GM18861 (cell line): ENCODE measurements around the gene MRE11.

ENCODE experiments used
- ATAC-seq: cut with Tn5 transposase; IDR thresholded peaks from one replicate; pipeline ENCODE4 v1.9.1; 2021; ENCODE audit not compliant: unreplicated experiment

Gene MRE11

DNA sequence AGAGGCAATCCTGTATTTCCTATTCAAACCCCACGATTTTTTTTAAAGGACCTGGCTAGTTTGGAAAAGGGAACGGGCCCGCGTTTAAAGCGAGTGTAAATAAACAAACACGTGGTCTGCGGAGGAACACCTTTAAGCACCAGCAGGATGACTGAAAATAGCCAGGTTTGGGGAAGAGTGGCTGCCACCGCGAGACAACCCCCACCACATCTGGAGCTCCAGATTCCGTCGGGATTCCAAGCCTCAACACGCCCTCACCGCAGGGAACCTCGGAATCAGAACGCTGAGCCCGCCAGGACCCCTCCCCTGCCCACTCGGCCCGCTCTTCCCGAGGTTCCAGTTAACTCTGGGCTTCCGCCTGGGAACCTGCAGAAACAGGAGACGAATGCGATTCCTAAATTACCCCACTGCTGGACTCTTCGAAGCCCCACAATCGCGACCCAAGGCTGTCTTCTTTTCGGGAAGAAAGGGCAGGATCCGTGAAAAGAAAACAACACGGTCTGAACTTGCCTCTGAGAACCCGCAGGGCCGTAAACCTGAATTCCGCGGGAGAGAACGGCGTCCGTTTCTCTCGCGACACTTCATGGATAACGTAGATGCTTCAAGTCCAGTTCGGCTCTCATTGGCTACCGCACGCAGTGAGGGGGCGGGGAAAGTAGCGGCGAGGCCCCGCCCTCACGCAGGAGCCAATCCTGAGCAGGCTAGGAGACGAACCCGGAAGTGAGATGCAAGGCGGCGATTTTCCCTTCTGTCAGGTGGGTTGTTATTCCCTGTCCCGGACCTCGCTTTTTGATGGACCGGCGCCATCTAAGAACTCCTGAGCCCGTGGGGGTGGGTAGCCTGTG lies at the start of gene MRE11, which contains the start of gene ANKRD49:
Gene MRE11, minus strand, starts transcription at position 564 of the 845 bp plus-strand sequence. CDS start 1,043 bp downstream, outside the sequence.
Gene ANKRD49, plus strand, starts transcription at position 704 of the 845 bp plus-strand sequence. CDS start 2,710 bp downstream, outside the sequence.
- peak; percentile 99 for ATAC-seq

DNA sequence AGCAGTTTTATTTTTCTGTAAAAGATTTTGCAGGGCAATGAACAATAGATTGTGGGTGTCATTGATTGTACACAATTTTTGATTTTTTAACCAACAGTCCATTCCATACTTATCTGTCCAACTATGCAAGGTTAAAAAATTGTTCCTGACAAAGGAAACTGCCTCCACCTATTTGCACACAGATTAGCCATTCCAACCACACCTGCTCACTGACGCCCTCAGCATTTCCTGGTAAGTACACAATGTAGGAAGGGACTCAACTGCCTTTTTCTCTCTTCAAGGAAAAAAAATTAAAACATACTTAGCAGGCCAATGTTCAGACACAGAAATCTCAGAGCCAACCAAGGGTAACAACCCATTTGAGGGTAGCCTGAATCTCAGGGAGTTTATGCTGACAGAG lies 45.8 kb upstream of the MRE11 start:
- ATAC-seq, result no peak

DNA sequence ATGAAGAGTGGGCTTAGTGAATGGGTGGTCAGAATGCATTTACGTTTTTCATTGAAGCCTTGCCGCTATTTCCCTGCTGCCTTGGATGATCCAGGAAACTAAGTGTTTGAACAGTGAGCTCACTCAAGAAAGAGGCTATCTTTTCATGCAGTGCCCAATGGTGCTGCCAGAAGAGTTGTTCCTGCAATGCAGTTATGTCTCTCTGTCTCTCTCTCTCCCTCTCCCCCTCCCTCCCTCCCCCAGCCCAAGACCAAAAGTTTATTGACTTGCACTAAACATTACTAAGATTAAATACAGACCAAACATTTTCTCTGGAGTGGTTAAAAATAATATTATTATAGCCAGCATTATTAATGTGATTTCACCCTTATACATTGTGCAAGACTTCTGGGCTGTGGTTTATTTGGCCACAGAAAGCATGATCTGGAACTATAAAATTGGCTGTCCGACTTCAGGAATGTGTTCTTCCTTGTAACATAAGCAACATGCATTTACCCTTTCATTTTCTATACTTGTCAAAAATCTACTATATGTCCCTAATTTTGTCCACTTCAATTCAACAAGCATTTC lies 43.5 kb upstream of the MRE11 start:
- ATAC-seq, result no peak

DNA sequence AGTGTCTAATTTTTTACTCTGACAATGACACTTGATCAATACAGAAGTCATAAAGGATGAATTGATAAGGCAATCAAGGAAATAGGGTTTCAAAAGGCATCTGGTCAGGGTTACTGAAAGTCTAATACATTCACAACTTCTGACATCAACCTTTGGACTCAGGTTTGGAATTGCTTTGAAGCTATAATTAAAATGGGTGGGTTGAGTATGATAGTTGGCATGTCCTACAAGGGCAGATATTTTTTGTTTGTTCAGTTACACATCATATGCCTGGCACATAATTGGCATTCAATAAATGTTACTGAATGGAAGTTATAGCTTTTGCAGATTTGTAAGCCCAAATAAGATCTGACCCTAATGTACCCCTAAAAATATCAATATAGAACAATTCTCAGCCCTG lies 42.7 kb upstream of the MRE11 start:
- no peak for ATAC-seq

DNA sequence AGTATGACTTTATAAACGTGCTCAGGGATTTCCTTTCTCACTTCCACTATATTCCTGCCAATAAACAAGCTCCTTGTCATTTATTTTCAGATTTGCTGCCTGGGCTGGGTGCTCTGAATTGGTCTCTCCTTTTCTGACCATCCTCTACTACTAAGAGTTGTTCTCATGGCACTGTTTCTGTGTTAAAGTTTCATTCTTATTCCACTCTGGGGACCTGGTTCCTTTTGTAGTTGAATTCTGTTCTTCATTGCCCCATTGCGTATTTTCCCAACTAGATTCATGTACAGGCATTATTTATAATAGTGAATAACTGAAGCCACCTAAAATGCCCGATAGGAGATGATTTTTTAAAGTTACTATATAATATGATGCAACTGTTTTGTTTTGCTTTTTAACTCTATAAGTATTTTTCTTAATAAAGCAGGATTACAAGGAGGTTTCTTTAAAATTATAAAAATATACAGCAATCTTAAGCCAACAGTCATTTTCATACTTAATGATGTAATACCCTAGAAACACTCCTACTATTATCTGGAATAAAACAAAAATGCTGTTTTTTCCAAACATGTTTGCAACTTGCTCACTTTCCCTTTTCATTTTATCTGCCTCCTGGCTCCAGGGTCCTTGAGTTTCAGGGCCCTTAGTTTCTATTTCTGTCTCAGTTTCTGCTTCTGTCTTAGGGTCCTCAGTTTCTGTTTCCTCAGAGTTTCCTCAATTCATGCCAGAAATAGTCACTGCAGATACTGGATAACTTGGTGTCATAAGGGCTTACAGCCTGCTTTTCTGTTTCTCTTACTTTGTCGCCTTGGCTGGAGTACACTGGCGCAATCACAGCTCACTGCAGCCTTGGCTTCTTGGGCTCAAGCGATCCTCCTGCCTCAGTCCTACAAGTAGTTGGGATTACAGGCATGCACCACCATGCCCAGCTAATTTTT lies 40.3 kb upstream of the MRE11 start:
- no peak for ATAC-seq

DNA sequence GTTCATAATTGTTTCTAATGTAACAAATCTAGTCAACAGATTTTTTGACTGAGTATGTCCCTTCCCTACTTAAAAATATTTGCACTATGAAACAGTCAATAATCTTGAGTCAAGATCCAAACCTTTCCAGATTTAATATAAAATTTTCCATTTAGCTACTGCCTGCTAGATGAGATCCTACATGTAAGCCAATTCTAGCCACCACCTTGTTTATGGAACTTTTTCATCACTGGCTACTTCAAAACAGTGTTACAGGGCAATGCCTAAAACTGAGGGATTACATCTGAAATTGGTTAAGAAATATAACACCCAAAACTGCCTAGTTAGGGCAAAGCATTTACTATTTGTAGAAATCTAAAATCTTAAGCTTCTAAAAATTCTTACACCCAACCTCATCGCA lies 39.6 kb upstream of the MRE11 start:
- no peak for ATAC-seq

DNA sequence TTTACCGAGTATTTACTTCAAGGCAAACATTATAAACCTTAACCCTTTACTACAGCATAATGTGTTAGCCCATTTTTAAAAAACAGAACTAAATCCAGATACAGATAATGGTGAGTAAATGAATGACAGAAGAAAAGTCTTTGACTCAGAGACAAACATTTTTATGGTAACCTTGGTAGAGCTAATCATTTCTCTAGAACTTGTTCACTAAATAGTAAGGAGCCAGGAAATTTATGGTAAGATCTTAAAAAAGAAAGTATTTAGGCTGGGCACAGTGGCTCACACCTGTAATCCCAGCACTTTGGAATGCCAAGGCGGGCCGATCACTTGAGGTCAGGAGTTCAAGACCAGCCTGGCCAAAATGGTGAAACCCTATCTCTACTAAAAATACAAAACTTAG lies 38.6 kb upstream of the MRE11 start:
- no peak for ATAC-seq

DNA sequence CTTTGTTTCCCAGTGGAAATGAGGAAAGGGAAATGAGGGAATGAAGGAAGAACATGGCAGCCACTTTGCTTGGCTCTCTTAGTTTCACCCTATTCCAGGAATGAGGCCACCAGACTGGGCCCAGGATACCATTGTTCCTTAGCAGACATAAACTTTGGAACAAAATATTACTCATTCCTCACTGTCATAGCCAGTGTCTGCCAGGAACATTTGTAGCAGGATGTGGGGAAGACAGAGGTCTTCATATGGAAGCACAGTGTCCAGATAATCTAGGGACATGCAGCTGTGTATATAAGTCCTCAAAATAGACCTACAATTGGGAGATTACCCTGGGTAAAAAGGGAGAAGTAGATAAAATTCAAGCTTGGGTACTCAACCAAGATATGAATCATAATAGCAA lies 34.9 kb upstream of the MRE11 start:
- no peak for ATAC-seq

DNA sequence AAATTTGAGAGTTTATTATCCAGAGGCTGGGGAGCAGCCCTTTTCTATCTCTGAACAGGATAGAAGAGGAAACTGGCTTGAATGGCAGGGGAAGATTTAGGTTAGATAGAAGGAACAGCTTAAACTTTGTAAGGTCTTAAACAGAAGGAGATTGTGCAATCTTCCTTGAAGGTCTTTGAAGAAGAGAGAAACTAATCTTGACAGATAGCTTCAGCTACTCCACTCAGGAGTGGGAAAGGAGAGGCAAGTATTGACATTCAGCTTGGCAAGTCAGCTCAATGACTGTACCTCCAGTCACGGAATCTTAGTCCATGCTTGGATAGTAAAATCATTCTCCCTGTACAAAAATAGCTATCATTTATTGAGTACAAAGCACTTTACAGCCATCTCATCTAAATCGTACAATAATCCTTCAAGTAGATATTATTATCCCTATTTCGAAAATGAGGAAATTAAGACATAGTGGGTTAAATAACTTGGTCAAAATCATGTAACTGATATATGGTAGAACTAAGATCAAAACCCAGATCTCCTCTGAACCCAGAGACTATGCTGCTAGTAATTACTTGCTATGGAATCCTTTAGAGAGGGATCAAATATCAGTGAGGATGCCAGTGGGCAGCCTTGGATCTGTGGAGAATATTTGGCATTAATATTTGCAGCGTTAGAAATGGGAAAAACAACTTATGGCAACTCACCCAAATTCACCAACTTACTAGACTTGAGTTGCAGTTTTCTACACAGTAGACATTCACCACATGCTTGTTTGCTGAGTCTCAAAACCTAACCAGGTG lies 33.2 kb upstream of the MRE11 start:
- ATAC-seq, result no peak

DNA sequence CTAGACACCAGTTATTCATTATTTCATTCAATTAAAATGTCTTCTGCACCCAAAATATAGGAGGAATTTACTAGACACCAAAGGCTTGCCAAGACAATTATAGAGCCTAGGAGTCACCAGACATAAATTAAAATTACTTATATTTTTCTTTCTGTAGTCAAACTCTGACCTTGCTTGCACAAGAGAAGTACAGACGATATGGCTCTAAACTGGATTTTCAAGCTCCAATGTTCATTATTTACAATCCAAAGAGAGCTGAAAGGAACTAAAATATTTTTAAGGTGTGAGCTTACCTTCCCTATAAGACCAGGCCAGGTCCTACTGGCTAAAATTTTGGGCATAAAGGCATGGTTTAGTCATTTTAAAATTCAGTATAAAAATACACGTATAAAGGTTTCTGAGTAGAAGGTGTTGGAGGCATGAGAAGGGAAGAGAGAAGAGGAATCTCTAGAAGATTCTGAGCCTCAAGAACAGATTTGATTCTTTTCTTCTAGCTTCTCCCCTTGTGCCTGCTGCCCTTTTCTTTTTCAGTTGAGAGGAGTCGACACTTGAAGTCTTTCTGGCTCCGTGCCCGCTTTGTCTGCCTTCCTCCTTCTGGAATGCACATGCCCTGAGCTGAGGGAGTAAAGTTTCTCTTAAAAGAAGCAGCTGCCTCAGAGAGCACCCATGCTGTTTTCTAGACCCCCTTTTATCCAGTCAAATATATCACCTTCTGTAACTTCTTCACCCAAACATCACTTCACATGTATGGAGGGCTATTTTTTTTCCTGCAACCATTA lies 32.1 kb upstream of the MRE11 start:
- ATAC-seq, result no peak

DNA sequence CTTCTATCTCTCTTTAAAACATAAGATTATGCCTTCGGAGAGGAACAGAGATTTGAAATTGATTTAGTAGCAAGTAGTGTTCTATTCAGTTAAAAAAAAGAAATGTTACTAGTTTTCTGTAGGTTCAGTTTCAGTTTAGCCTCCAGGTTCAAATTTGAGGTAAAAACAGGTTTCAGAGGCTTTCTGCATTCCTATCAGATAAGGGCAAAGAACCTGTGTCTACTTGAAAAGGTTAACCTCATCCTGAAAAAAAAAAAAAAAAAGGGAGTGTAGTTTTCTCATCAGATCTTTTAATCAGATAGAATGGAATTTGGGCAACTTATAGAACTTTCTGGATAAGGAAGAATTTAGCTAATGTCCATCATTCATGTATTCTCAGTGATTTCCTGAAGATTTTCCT lies 30.7 kb upstream of the MRE11 start:
- ATAC-seq, result no peak

DNA sequence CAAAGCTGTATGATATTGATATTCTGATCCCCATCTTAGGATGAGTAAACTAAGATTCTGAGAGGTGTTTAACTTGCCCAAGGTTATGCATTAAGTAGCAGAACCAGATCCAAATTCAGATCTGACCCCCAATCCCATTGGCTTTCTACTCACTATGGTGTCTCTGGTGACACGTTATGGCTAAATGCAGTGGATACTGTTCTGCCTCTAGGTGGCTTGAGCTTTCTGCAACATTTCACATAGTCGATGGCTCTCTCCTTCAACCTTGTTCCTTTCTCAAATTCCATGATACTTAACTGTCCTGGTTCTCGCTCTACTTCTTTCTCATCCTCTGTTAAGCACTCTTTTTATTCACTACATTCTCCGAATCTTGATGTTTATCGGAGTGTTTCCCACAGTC lies 28.0 kb upstream of the MRE11 start:
- ATAC-seq, result peak; percentile 53

DNA sequence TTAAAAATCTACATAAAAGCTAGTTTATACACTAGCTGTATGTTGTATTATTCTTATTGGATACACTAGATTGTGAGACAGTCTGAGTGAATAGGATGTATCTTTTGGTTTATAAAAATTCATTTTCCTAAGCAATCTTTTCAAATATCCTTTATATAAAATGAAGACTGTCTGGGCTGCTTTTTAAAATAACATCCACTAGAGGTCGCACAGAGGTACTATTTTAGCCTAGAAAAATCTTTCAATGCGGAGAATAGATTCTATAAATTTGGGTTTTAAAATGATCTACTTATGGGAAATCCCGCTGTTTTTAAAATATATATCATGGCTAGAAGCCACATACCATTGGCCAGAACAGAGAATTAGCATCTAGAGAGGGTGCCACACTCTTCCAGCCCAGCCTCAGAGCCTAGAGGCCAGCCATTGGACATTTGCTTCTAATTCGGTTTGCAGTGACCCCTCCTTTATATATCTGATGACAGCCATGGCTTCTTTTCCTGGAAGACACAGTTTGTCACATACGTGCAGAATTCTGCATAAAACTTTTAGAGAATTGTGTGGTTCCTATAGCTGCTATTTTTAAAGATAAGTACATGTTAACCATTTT lies 25.9 kb upstream of the MRE11 start:
- peak; percentile 41 for ATAC-seq

DNA sequence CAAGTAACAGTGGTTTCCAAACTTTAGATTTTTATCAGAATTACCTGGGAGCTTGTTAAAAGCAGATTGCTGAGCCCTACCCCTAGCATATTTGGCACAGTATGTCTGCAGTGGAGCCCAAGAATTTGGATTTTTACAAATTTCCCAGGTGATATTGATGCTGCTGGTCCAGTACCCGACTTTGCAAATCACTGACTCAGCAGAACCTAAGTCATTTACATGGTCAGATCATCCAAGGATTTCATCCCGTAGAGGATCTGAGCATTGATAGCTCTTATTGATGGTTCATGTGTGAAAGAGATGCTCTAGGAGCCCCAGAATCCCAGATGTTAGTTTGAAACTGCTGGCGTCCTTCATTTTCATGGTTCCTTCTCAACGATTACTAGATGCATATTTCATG lies 24.7 kb upstream of the MRE11 start:
- no peak for ATAC-seq

DNA sequence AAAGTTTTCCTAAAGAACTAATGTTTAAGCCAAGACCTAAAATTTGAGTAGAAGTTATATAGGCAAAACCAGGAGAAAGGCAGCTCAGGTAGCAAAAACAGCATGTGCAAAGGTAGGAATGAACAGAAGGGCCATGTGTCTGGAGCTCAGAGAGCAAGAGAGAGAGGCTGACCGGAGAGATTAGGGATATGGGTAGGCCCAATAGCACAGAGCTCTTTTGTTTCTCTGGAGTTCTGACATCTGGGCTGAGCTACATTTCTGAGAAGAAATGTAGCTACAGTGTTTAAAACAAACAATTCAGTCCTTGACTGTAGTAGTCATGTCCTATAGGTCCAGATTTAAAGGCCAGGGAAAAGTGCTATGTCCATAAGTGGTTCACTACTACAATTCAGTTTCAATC lies 23.1 kb upstream of the MRE11 start:
- no peak for ATAC-seq

DNA sequence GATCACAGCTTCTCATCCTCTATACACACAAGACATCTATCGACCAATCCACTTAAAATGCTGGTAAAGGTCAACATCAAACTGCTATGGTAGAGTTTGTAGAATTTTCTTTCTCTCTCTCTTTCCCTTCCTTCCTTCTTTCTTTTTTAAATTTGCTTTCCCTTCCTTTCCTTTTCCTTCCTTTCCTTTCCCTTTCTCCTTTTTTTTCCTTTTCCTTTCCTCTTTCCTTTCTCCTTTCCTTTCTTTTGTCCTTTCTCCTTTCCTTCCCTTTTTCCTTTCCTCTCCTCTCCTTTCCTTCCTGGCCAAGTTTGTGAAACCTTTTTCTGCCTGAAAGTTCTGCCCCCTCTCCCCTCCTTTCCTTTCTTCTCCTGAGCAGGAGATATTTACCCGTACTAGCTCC lies 21.8 kb upstream of the MRE11 start:
- no peak for ATAC-seq

DNA sequence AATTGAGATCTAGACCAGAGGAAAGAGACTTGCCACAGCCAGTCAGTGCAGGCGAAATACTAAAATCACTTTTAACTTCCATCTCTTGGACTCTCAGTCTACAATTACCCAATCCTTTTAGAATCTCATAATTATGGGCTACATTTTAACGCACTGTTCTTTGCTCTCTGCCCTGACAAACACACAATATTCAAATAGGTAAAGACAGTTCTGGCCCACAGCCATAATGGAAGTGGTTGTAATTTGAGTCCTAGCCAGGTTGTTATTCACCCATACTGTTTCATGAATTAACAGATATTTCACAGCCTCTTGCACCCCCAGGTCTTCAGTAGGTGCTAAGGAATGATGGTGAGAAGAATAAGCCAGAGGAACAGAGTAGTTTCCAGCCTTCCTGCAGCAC lies 19.4 kb upstream of the MRE11 start:
- peak; percentile 40 for ATAC-seq

DNA sequence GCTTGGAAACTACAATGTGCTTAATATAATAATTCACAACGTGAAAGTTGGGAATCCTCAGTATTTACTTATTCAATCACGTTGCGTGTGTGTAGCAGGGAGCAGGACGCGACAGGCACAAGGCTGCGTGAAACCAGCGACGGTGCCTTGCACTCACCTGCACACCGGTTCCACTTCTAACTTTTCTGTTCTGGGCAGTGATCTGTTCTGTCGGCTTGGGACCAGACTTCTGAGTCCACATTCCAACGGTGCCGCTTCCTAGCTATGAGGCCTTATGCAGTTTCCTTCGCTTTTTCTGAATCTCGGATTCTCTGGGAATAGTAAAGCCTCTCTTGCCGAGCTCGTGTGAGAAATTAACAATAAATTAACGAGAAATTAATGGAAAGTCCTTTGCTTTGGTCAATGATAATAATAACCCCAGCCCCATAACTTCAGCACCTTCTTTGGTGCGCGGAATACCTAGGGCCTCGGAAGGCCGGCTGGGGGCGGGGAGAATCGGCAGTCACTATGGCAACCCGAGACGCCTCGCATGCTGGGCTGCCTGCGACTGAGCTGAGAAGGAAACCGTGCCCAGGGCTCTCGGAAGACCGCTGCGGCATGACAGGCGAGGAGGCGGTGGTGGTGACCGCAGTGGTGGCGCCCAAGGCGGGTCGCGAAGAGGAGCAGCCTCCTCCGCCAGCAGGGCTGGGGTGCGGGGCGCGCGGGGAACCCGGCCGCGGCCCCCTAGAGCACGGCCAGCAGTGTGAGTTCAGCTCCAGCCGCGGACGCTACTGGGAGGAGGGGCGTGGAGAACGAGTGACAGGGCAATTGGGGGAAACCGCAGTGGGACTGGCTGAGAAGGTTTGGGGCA lies 18.5 kb upstream of the MRE11 start, which contains the start of gene C11orf97:
Gene C11orf97, plus strand, starts transcription at position 530 of the 850 bp plus-strand sequence. Its CDS starts 68 bp downstream, at position 598.
- peak; percentile 70 for ATAC-seq
